HG03571 (cell line): ENCODE results near the gene VSTM4.

ENCODE experiments used
- ATAC-seq: cut with Tn5 transposase; IDR thresholded peaks from one replicate; pipeline ENCODE4 v1.9.1; 2021; ENCODE audit not compliant: unreplicated experiment

Gene VSTM4

GRCh38 chr10:49117376-49118070 is 2.2 kb upstream of the VSTM4 start:
- no peak for ATAC-seq

- no peak for ATAC-seq
These were observed 1.4 kb upstream of the VSTM4 start for GRCh38 chr10:49116509-49117375.

DNA sequence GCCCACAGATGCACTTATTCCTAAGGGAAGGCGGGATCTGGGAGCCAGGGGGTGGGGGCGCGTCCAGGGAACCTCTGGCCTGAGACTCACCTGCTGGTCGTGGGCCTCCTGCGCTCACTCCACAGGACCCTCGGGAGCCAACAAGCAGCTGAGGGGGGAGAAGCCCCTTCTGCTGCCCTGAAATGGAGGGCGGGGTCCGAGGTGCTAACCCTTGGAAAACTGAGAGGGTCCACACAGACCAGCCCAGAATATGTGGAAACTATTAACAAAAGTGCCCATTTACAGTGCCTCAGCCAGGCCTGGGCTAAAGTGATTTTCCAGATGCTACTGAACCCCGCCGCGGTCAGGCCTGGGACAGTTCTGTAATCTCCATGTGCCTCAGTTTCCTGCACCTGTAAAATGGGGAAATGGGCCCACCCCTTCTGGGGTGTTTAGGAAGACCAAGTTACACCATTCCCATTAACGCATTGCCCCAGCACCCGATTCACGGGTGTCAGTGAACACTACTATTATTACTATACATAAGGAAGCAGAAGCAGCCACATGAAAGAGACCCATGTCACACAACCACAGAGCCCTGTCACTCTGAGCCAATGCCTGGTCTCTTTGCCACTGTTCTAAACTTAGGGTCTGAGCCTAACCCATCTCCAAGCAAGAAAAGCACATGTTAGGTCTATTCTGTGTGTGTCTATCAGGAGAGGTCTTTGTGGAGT is 630 bp upstream of the VSTM4 start:
- no peak for ATAC-seq

DNA sequence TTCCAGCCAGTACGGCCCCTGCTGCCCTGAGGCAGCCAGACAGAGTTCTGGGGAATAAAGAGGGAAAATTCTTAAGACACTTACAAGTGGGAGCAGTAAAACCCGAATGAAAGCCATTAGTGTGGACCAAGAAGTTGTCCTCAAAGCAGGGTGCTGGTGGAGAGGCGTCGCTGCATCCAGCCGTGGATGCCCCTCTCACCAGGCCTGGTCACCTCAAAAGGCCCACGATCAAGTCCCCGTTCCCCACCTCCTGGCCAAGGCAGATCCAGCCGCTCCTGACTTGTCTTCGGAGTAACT is 656 bp downstream of the VSTM4 start:
- no peak for ATAC-seq

DNA sequence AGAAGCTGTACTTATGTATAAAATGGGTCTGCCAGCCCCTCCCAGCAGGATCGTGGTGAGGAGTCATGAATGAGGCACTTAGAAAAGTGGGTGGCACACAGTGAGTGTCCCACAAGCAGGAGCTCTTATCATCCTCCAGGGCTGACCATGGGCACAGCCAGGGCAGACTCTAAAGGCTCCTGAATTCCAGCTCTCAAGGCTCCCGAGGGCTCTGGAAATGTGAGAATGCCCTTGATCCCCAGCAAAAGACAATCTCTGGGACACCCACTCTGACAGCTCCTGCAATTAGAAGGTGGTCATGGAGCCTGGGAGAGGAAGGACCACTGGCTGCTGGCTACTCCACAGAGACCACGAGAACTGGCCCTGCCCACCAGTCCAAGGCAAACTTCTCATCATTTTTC is 1.6 kb downstream of the VSTM4 start:
- no peak for ATAC-seq

DNA sequence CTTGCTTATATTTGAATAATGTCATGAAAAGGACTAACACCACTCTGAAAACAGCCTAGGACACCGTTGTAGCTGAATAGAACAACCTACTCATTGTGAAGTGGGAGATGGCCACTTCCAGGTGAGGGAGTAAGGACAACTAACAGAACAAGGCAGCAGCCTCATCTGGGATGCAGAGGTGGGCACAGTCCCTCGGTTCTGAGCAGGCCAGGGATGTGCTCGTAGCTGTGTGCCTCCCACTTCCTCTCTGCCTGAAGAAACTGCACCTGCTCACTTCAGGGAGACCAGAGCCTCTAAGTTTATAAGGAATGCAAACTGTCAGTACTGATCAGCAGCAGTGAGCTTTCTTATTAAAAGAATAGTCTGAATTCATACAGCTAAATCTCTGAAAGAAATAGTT is 2.5 kb downstream of the VSTM4 start:
- ATAC-seq = no peak

GRCh38 chr10:49112098-49112497 is 3.2 kb downstream of the VSTM4 start:
- ATAC-seq = no peak

DNA sequence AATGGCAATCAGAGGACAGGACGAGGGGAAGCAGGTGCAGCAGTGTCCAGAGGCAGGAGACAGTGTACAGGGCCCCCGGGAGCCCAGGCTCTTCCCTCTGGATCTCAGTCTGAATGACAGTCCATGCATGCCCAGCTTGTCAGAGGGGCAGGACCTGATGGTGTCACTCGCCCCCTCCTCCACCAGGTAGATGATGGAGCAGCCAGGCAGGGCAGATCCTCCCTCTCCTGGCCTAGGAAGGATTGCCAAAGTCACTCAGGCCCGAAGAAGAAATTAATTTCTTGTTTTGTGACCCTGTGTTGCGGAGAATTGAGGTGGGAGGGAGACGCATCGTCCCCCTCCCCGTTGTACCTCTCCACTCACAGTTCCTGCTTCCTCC is 4.0 kb downstream of the VSTM4 start:
- ATAC-seq = no peak

DNA sequence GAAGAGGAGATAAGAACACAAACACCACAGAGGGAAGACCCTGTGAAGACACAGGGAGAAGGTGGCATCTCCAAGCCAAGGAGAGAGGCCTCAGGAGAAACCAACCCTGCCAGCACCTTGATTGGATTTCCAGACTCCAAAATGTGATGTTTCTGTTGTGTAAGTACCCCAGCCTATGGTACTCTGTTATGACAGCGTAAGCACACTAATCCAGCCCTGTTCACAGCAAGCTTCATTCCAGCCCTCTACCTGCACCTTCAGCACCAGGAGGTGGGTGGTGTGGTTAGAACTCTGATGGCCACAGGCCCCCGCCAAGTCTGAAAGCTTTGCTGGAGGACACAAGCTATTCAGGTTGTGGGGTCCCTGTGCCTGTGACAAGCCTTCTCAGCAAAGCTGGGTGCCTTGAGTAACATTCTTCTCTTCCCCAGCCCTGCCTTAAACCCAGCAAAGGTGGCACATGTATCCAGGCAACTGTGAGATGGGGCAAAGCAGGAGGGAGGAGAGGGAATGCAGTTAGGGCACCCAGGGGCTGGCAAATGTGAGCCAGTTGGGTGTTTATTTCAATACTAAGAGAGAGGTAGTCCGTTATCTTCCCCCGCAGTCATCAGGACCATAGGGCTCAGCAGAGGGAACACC is 4.5 kb downstream of the VSTM4 start:
- ATAC-seq = no peak

DNA sequence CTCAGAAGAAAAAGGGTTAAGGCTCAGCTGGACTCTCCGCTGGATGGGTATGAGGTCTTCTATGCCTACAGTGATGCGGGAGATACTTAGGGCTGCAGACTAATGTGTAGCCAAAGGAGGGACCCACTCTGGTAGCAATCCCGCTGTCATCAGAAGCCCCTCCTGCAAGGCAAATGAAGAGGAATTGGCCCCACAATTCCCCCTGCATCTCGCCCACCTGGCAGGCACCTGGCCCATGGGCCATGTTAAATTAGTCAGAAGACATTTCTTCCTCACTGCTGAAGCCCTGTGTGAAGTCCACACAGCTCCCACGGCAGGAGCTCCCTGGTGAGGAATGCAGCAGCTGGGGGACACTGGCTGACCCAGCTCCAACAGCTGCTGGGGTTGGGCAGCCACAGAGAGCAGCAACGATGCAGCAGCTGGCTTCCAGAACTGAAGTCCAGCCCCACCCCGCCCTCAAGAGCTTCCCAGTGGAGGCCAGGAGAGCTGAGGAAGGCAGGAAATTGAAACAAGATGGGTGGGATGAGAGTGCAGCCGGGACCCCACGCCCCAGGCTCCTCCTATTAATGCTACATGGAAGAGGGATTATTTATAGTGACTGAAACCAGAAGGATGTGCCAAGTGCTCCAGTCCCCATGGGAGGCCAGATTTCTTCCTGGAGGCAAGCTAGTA is 5.5 kb downstream of the VSTM4 start:
- ATAC-seq = no peak

DNA sequence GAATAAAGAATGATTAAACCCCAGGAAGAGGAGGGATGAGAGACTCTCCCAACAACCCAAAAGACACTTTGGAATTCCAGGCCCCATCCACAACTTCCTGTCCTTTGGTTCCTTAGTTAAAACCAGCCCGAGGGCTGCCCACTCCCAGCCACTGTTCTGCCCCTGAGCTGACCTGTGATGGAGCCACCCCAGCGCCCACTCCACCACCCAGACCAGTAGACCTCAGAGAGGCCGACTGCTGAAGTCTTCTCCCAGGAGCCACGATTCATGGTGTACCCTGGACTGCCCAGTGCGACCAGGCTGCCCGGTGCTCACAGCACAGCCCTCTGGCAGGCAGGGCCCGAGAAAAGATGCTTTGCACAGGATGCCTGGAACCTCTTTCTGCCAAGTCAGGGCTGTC is 6.7 kb downstream of the VSTM4 start:
- no peak for ATAC-seq

GRCh38 chr10:49107887-49108267 is 7.4 kb downstream of the VSTM4 start:
- ATAC-seq = no peak

DNA sequence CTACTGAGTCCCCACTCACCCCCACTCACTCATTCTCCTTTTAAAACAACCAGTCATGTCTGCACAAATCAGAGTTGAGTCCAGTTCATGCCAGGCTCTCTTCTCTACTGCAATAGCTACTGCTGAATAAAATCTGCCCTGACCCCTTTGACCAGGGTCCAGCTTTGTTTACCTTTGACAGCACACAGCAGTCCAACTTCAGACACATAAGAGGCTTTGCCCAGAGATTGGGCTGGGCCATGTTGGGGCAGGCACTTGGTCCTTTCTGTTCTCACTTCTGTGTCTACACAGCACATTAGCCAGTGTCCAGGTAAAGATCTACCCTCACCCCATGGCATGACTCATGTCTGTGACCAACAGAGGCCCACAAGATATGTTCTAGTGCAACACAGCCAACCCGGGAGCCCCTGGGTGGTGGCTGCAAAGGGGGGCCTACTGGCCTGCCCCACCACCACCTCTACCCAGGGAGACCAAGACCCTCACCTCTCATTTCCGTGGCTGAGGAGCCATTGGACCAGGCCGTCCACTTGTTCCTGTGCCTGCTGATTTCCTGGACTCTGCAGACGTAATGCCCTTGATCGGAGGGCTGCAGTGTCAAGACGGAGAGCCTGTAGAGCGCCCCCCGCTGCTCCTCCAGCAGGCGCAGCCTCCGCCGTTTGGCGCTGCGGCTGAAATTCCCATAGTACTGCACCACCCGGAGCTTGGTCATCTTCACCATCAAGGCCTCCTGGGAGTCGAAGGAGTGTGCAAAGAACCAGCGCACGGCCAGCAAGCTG is 8.0 kb downstream of the VSTM4 start:
- ATAC-seq = no peak

DNA sequence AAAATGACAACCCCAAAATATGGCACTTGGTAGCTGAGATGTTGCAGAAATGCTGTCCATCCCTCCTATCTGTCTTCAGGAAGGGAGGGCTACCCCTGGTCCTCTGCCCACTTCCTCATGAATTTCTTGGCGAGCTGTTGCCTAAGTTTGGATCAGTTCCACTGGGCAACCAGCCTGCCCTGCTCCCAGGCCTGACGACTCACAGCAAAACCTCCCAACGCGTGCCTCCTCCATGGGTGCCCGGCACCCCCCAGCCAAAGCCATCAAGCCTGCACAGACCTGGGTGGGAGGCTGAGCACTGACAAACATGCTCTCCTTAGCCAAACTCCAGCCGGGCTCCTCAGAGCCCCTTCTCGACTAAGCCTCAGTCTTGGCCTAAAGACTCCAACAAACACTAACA is 8.9 kb downstream of the VSTM4 start:
- no peak for ATAC-seq

DNA sequence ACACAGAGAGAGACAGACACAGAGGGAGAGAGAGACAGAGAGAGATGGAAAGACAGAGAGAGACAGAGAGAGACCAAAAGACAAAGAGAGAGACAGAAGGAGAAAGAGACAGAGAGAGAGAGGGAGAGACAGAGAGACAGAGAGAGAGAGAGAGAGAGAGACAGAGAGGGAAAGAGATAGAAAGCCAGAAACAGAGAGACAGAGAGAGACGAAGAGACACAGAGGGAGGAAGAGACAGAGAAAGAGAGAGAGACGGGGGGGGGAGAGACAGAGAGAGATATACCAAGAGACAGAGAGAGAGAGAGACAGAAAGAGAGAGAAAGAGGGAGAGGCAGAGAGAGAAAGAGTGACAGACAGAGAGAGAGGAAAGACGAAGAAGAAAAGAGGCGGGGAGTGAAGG is 10.2 kb downstream of the VSTM4 start:
- no peak for ATAC-seq

DNA sequence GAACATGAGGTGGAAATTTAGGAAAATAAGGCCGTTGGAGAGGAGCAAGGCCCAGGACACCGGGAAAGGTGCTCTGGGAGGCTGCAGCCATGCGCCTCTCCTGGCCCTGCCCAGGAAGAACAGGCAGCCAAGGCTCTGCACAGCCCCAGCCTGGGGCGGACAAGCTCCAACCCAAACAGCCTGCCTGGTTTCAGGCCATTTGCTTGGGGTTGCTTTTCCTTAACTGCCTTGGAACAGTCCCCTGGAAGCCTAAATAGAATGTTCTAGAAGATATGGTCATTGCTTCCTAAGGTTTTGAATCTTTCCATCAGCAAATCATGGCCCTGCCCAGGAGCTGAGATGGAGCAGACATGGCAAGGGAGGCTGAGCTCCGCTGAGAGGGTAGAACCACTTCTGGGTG is 11.0 kb downstream of the VSTM4 start:
- ATAC-seq = no peak

- ATAC-seq = no peak
These were observed 11.6 kb downstream of the VSTM4 start for GRCh38 chr10:49103761-49104160.

DNA sequence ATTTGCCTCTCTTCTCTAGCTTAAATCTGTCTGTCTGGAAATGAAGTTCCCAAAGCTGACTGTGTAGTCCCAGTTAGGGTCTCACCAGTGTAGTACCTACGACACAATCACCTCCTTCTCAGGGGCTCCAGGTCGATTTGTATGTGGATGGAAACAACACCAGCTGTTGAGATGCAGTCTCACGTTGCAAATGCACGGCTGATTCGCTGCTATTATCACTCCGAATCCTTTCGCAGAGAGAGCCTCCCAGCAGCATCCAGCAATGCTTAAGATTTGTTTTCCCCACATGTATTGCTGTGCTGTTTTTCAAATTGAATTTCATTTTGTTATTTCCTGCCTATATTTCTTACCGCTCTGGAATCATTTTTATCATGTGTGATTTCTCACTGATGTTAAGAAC is 16.3 kb downstream of the VSTM4 start:
- no peak for ATAC-seq

GRCh38 chr10:49096890-49097445 is 18.4 kb downstream of the VSTM4 start:
- ATAC-seq = no peak

- ATAC-seq = no peak
These were observed 20.7 kb downstream of the VSTM4 start for GRCh38 chr10:49094646-49095045.
